Cardiac muscle cell (in vitro differentiated cells and primary cell): ENCODE data around the gene KDM1A. TPM values are rescaled to one million over a fixed set of nuclear protein-coding genes. Genes with fewer than 3 reads are reported as not detected.

ENCODE experiments used
- DNase-seq, 2 donors: peaks; one replicate each; pipeline versions ENCODE4 v3.0.0 to v3.0.0-alpha.2; 2010 to 2017; ENCODE audit warnings: low read depth in 1 of 2, low spot score in 1 of 2
- H3K27ac ChIP-seq: fragments of 200-600 bp; sonication (generic); 2 replicates; pipeline ENCODE4 v1.5.1; 2016
- H3K27me3 ChIP-seq: fragments of 200-600 bp; sonication (generic); 2 replicates; pipeline ENCODE4 v1.6.0; 2016; ENCODE audit warnings: control low read depth
- H3K36me3 ChIP-seq: fragments of 200-600 bp; sonication (generic); 2 replicates; pipeline ENCODE4 v1.5.1; 2016; ENCODE audit warnings: control low read depth
- H3K4me1 ChIP-seq: fragments of 200-600 bp; sonication (generic); 2 replicates; pipeline ENCODE4 v1.8.1; 2017; ENCODE audit warnings: low read depth, mild to moderate bottlenecking, mixed run types
- H3K4me3 ChIP-seq: fragments of 200-600 bp; sonication (generic); 2 replicates; pipeline ENCODE4 v1.5.1; 2016; ENCODE audit warnings: mild to moderate bottlenecking
- H3K9me3 ChIP-seq: fragments of 200-600 bp; sonication (generic); 2 replicates; pipeline ENCODE4 v1.5.1; 2017; ENCODE audit warnings: low read depth, mild to moderate bottlenecking, control low read depth
- polyA plus RNA-seq: library from polyadenylated mRNA; unstranded; fragments of >200 nt; fragmentation: Nextera tagmentation; extraction: Ambion mirVana; gene quantifications from 2 replicates; pipeline ENCODE4 v1.2.1, GENCODE V29; 2016
- total RNA-seq: library from RNA; depleted of rRNA; stranded (reverse); fragments of >200 nt; gene quantifications from 2 replicates; pipeline ENCODE4 v1.2.3, GENCODE V29; 2016
- TF ChIP-seq, protein P1 (sequence below): IDR thresholded peaks from 2 replicates; pipeline ENCODE4 v1.5.1; 2012; ENCODE audit warnings: low read depth, mild to moderate bottlenecking, low read length

The KDM1A gene
- total and polyA plus RNA-seq, 2 experiments from 2014 or later: 138 to 168 TPM

DNA sequence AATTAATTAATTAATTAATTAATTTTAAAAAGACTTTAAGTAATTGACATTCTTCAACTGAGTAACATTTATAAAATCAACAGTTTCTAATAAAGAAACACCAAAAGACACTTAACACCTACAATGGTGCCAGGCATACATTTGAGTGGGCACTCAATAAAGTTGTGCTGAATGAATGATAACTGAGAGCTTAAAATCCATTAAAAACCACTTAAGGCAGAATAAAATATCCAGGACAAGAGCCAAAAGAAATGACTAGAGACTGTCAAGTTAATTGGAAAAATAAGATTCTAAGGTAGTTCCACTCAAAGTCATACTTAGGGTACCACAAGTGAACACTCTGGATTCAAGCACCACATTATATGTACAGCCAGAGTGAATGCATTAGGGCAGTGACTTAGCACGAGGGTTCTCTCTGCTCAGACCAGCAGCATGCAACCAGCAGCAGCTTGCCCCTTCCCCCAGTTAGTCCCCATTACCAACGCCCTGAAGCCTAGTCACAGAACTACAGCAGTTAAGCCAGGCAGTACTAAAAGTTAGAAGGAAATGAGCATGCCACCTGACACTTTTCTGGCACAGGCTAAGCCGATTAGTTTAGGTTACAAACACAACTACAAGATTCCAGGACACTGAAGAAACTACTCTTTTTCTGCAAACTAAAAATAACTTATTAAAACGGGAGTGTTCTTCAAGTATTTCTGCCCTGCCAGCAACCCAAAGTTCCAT lies 102.9 kb downstream of the KDM1A start:
- Histone ChIP-seq H3K27ac (no peak overlapping the region), H3K4me3 (no peak overlapping the region), H3K4me1 (peaks cover 7% of the 10 kb centered on the region), H3K9me3 (no peaks in the 10 kb centered on the region), H3K27me3 (no peaks in the 10 kb centered on the region), H3K36me3 (no peaks in the 10 kb centered on the region)
- TF ChIP-seq, protein P1, sequence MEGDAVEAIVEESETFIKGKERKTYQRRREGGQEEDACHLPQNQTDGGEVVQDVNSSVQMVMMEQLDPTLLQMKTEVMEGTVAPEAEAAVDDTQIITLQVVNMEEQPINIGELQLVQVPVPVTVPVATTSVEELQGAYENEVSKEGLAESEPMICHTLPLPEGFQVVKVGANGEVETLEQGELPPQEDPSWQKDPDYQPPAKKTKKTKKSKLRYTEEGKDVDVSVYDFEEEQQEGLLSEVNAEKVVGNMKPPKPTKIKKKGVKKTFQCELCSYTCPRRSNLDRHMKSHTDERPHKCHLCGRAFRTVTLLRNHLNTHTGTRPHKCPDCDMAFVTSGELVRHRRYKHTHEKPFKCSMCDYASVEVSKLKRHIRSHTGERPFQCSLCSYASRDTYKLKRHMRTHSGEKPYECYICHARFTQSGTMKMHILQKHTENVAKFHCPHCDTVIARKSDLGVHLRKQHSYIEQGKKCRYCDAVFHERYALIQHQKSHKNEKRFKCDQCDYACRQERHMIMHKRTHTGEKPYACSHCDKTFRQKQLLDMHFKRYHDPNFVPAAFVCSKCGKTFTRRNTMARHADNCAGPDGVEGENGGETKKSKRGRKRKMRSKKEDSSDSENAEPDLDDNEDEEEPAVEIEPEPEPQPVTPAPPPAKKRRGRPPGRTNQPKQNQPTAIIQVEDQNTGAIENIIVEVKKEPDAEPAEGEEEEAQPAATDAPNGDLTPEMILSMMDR: no peak
- DNase-seq: peak in 1 of 2 donors; percentile 78

DNA sequence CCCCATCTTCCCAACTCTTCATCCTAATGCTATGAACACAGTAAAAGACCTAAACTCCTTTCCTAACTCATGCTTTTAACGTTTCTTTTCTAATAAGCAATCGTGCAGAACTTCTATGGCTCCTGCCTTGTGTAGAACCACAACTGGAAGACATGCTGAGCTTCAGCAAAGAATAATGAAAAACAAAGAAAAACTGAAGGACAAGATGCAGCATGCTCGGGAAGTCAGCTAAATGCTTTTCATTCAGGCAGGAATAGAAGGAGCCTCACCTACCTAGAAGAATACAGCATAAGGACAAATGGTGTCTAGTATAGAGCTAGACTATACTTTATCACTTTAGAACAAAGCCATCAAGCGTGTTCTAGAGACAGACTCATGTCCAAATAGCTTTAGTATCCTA lies 103.5 kb downstream of the KDM1A start:
- Histone ChIP-seq H3K9me3 (no peaks in the 10 kb centered on the region), H3K27me3 (no peaks in the 10 kb centered on the region), H3K4me3 (no peak overlapping the region), H3K4me1 (peaks cover 7% of the 10 kb centered on the region), H3K27ac (no peak overlapping the region), H3K36me3 (no peaks in the 10 kb centered on the region)
- DNase-seq: no peak
- TF ChIP-seq, protein P1: no peak

DNA sequence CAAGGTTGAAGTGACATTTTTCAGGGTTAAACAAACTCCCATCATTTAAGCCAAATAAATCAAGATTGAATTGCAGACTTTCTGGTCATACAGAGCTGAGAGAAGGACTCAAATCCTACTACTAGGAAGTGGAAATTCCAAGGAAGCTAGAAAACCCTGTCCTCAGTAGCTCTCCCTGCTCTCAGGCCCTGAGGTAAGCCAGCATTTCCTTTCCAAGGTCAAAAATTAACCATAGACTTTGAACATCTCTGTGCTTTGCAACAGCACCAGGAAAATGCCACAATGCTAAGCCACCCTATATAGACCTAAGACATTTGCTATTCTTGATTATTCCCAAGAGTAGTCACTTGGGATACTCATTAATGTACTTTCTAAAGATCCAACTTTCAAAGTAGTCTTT lies 104.3 kb downstream of the KDM1A start:
- H3K4me1 ChIP-seq: peaks cover 7% of the 10 kb centered on the region
- no peak for DNase-seq
- H3K4me3 ChIP-seq: no peak overlapping the region
- TF ChIP-seq, protein P1: no peak
- H3K36me3 ChIP-seq: no peaks in the 10 kb centered on the region
- H3K27me3 ChIP-seq: no peaks in the 10 kb centered on the region
- H3K9me3 ChIP-seq: no peaks in the 10 kb centered on the region
- no peak overlapping the region for H3K27ac ChIP-seq

DNA sequence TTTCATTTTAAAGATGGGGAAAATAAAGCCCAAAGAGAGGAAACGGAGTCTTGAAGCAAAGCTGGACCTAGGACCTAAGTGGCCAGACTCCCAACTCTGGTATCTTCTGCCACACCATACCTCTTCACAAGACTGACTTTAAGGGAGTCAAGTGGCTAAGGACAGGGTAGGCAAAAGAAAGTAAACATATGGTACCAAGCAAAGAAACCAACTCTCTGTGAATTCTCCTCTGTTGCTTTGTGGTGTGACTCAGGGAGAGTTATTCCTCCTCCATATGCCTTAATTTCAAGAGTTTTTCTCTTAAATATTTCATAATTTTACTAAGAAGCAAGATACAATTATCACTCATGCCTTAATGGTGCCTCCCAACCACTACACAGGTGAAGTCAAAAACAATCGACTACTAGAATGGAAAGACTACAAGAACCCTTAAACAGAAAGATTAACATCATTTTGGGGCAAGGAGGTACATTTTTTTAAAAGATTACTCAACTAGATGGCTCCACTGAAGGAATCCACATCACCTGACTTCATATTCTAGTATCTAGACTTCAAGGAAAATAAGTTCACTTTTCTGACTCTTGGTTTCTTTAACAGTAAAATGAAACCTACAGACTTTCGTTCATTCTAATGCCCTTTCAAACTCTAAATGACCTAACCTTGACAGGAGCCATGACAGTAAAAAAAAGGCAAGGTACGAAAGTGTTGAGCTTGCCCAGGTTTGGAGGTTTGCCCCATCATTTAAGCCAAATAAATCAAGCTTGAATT lies 105.2 kb downstream of the KDM1A start:
- no peak overlapping the region for H3K4me3 ChIP-seq
- H3K27me3 ChIP-seq: no peaks in the 10 kb centered on the region
- H3K9me3 ChIP-seq: no peaks in the 10 kb centered on the region
- no peak overlapping the region for H3K27ac ChIP-seq
- H3K4me1 ChIP-seq: peaks cover 7% of the 10 kb centered on the region
- TF ChIP-seq, protein P1: no peak
- H3K36me3 ChIP-seq: no peaks in the 10 kb centered on the region
- no peak for DNase-seq

DNA sequence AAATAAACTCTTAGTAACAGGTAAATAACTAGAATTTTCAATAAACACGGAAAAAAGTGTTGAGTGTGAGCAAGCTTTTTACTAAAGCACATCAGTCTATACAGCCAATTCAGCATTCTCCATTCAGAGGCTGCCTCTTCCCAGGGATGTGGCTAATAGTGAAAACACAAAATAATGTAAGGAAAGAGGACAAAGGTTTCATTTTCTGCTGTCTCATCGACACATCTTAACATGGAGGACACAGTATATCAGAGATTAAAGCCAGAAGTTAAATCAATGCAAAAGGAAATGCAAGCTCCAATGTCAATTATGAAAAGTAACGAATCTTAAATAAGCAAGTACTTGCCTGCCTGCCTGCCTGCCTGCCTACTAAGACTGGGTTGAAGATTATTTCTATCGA lies 106.2 kb downstream of the KDM1A start:
- no peak for DNase-seq
- Histone ChIP-seq H3K36me3 (no peaks in the 10 kb centered on the region), H3K27me3 (no peaks in the 10 kb centered on the region), H3K27ac (peak overlapping the region; percentile 1), H3K4me3 (no peak overlapping the region), H3K4me1 (peaks cover 7% of the 10 kb centered on the region), H3K9me3 (no peaks in the 10 kb centered on the region)
- TF ChIP-seq, protein P1: no peak
